Panc1 (cell line): ENCODE data around the gene AEBP2. TPM values are rescaled to one million over a fixed set of nuclear protein-coding genes. Genes with fewer than 3 reads are reported as not detected.

Experiments
- ATAC-seq: fragments of 200-7000 bp; cut with Tn5 transposase; 2 replicates; pipeline ENCODE4 v1.9.1; 2020; ENCODE audit warnings: mild to moderate bottlenecking, moderate library complexity
- BruUV-seq: library from RNA; stranded (reverse); fragments of 400-500 nt; replicated peaks from 2 replicates; lab custom pipeline; 2021; lab: Mats Ljungman, UMichigan
- CTCF ChIA-PET: fragments of 300-600 bp; sonication (Branson Sonifier 250); formaldehyde crosslinking; loops from one replicate; lab custom pipeline; 2022; ENCODE audit warnings: antibody characterized with exemption; lab: Charles Lee
- POLR2A ChIA-PET: fragments of 300-600 bp; sonication (Branson Sonifier 250); formaldehyde crosslinking; loops from one replicate; lab custom pipeline; 2022; ENCODE audit warnings: antibody characterized with exemption; lab: Charles Lee
- DNase-seq: peaks from one replicate; pipeline ENCODE4 v3.0.0-alpha.2; 2010; ENCODE audit warnings: low read depth, low spot score
- H3K27ac ChIP-seq: 2 replicates; pipeline ENCODE4 v1.5.1; 2011; ENCODE audit warnings: mild to moderate bottlenecking, low read length, inconsistent platforms
- H3K27me3 ChIP-seq: fragments of 200-500 bp; sonication (Bioruptor generic); 2 replicates; pipeline ENCODE4 v1.6.0; 2014; ENCODE audit warnings: low read length, inconsistent platforms; ENCODE audit not compliant: control insufficient read depth, insufficient read depth
- H3K36me3 ChIP-seq: fragments of 200-500 bp; sonication (Bioruptor generic); 2 replicates; pipeline ENCODE4 v1.5.1; 2014; ENCODE audit warnings: inconsistent platforms, mild to moderate bottlenecking, low read length, moderate library complexity; ENCODE audit not compliant: control insufficient read depth, insufficient read depth
- H3K4me1 ChIP-seq: 2 replicates; pipeline ENCODE4 v1.5.1; 2011; ENCODE audit warnings: inconsistent platforms, mild to moderate bottlenecking, low read length, moderate library complexity; ENCODE audit not compliant: control insufficient read depth, insufficient read depth
- H3K4me3 ChIP-seq, 2 experiments: 2 replicates each; pipeline ENCODE4 v1.5.1; 2011 to 2012; ENCODE audit warnings: low read depth in 2 of 2, low read length in 2 of 2, mild to moderate bottlenecking in 2 of 2, inconsistent platforms in 1 of 2, moderate library complexity in 1 of 2
- H3K9me3 ChIP-seq: fragments of 200-500 bp; sonication (Bioruptor generic); 2 replicates; pipeline ENCODE4 v1.5.1; 2014; ENCODE audit warnings: low read depth, mild to moderate bottlenecking, inconsistent platforms, low read length, moderate library complexity; ENCODE audit not compliant: control insufficient read depth, insufficient read depth
- CTCF ChIP-seq: fragments of 450-650 bp; IDR thresholded peaks from 2 replicates; pipeline ENCODE4 v1.5.1; 2017; ENCODE audit warnings: mild to moderate bottlenecking
- POLR2AphosphoS5 ChIP-seq: IDR thresholded peaks from 2 replicates; pipeline ENCODE4 v1.6.1; 2012; ENCODE audit warnings: mild to moderate bottlenecking, low read depth, low read length, moderate library complexity
- REST ChIP-seq, 2 experiments: IDR thresholded peaks; 2 replicates each; pipeline ENCODE4 v1.6.1; 2011 to 2012; ENCODE audit warnings: low read depth in 2 of 2, control low read depth in 1 of 2, low read length in 1 of 2, mild to moderate bottlenecking in 1 of 2, moderate library complexity in 1 of 2; ENCODE audit not compliant: insufficient read depth in 1 of 2
- SIN3A ChIP-seq: IDR thresholded peaks from 2 replicates; pipeline ENCODE4 v1.6.1; 2012; ENCODE audit warnings: low read depth, mild to moderate bottlenecking, low read length, moderate library complexity, borderline replicate concordance; ENCODE audit not compliant: insufficient read depth
- TCF7L2 ChIP-seq: IDR thresholded peaks from 2 replicates; pipeline ENCODE4 v1.6.1; 2011; ENCODE audit warnings: mild to moderate bottlenecking, low read depth, low read length, inconsistent platforms
- in situ Hi-C: cut with HindIII; loops from 2 replicates; pipeline ENCODE4 v1.10.0; 2016; ENCODE audit warnings: low sequenced_read_pairs, low pct_unique_long_range_greater_than_20kb
- intact Hi-C: fragments of 100-400 bp; cut with micrococcal nuclease; formaldehyde crosslinking; loops from one replicate; pipeline ENCODE4 v1.10.0; 2022; ENCODE audit not compliant: unreplicated experiment
- total RNA-seq: library from RNA; stranded (reverse); gene quantifications from one replicate; pipeline ENCODE4 v1.2.1, GENCODE V29; 2021; ENCODE audit not compliant: unreplicated experiment

Gene AEBP2
- total RNA-seq, 1 experiment from 2014 or later: 32.4 TPM

GRCh38 chr12:19483727-19484126 lies 44.4 kb downstream of the AEBP2 start:
- intact Hi-C loops (no loop called here), in situ Hi-C loops (no loop called here)
- Histone ChIP-seq H3K27ac (no peak overlapping the region), H3K9me3 (no peaks in the 10 kb centered on the region), H3K4me3 (no peak overlapping the region), H3K27me3 (no peaks in the 10 kb centered on the region), H3K36me3 (no peaks in the 10 kb centered on the region), H3K4me1 (0 out of 2 replicates have a peak, but pooled peaks cover 2% of the 10 kb centered on the region)
- TF ChIP-seq CTCF (no peak), SIN3A (no peak), POLR2AphosphoS5 (no peak)
- no TSS peak for BruUV-seq
- no peak for DNase-seq
- POLR2A ChIA-PET: no interaction called here
- CTCF ChIA-PET: no interaction called here
- ATAC-seq: no peak

GRCh38 chr12:19484738-19485137 lies 45.4 kb downstream of the AEBP2 start:
- no peak overlapping the region for H3K27ac ChIP-seq
- H3K36me3 ChIP-seq: no peaks in the 10 kb centered on the region
- ChIA-PET POLR2A (no interaction called here), CTCF (no interaction called here)
- H3K9me3 ChIP-seq: no peaks in the 10 kb centered on the region
- 0 out of 2 replicates have a peak, but pooled peaks cover 2% of the 10 kb centered on the region for H3K4me1 ChIP-seq
- intact Hi-C loops: no loop called here
- ATAC-seq (no peak), DNase-seq (no peak)
- no peak overlapping the region for H3K4me3 ChIP-seq
- no TSS peak for BruUV-seq
- TF ChIP-seq POLR2AphosphoS5 (no peak), CTCF (no peak), REST (IDR thresholded peaks at IDR 0.05; ENCODE audit: insufficient read depth in 1 of 2, low read depth in 2 of 2, low read length in 1 of 2) (no peak), TCF7L2 (no peak), SIN3A (no peak)
- in situ Hi-C loops: no loop called here
- no peaks in the 10 kb centered on the region for H3K27me3 ChIP-seq
